ENCODE results near the gene NLGN4X. TPM values are rescaled to one million over a fixed set of nuclear protein-coding genes. Genes with fewer than 3 reads are reported as not detected.

Gene NLGN4X
- 43.4 and 45.0 TPM in 2 replicates for total RNA-seq
- long read RNA-seq, full-length matches to known transcripts: 12 of 67 reads
- long read RNA-seq, partial matches to known transcripts: 27 of 67 reads
- long read RNA-seq, other reads (novel, unspliced or antisense): 28 of 67 reads

GRCh38 chrX:6228720-6229119, at the start of gene NLGN4X:
NLGN4X (minus strand) TSS chrX:6228867; CDS start chrX:6151466, 77,401 bp downstream.
- no peak for DNase-seq (ENCODE audit: low spot score, unreplicated experiment)
- peaks cover 35% of the 10 kb centered on the region for H3K27me3 Mint-ChIP-seq
- H3K27ac Mint-ChIP-seq: no peak within 1 kb of the TSS
- H3K9me3 Mint-ChIP-seq (ENCODE audit: low read depth): no peaks in the 10 kb centered on the region
- TF ChIP-seq CTCF (IDR thresholded peaks at IDR 0.05; ENCODE audit: unreplicated experiment): no peak
- H3K36me3 Mint-ChIP-seq (ENCODE audit: insufficient read depth): no peaks in the 10 kb centered on the region
- peak within 1 kb of the TSS; percentile 82 for H3K4me3 Mint-ChIP-seq (ENCODE audit: low read depth)
- peaks cover 20% of the 10 kb centered on the region for H3K4me1 Mint-ChIP-seq (ENCODE audit: low read depth)

- no peak for DNase-seq (ENCODE audit: low spot score, unreplicated experiment)
- Mint-ChIP-seq H3K4me3 (ENCODE audit: low read depth) (no peak overlapping the region), H3K27ac (no peak overlapping the region), H3K9me3 (ENCODE audit: low read depth) (no peaks in the 10 kb centered on the region), H3K4me1 (ENCODE audit: low read depth) (peaks cover 6% of the 10 kb centered on the region), H3K36me3 (ENCODE audit: insufficient read depth) (no peaks in the 10 kb centered on the region), H3K27me3 (peaks cover 3% of the 10 kb centered on the region)
- no peak for TF ChIP-seq CTCF (IDR thresholded peaks at IDR 0.05; ENCODE audit: unreplicated experiment)
Measured at GRCh38 chrX:6266041-6266440, 37.4 kb upstream of the NLGN4X start.

- TF ChIP-seq CTCF (IDR thresholded peaks at IDR 0.05; ENCODE audit: unreplicated experiment): no peak
- Mint-ChIP-seq H3K27me3 (peaks cover 3% of the 10 kb centered on the region), H3K36me3 (ENCODE audit: insufficient read depth) (no peaks in the 10 kb centered on the region), H3K27ac (no peak overlapping the region), H3K9me3 (ENCODE audit: low read depth) (peaks cover 4% of the 10 kb centered on the region), H3K4me1 (ENCODE audit: low read depth) (peaks cover 6% of the 10 kb centered on the region), H3K4me3 (ENCODE audit: low read depth) (no peak overlapping the region)
- no peak for DNase-seq (ENCODE audit: low spot score, unreplicated experiment)
Measured at GRCh38 chrX:6262959-6263358, 34.3 kb upstream of the NLGN4X start.

- no peak for DNase-seq (ENCODE audit: low spot score, unreplicated experiment)
- TF ChIP-seq CTCF (IDR thresholded peaks at IDR 0.05; ENCODE audit: unreplicated experiment): no peak
- H3K4me3 Mint-ChIP-seq (ENCODE audit: low read depth): no peak overlapping the region
- H3K4me1 Mint-ChIP-seq (ENCODE audit: low read depth): peaks cover 2% of the 10 kb centered on the region
- no peak overlapping the region for H3K27ac Mint-ChIP-seq
- peaks cover 4% of the 10 kb centered on the region for H3K9me3 Mint-ChIP-seq (ENCODE audit: low read depth)
- H3K36me3 Mint-ChIP-seq (ENCODE audit: insufficient read depth): no peaks in the 10 kb centered on the region
- no peaks in the 10 kb centered on the region for H3K27me3 Mint-ChIP-seq
Measured at GRCh38 chrX:6257025-6257424, 28.4 kb upstream of the NLGN4X start.

- Mint-ChIP-seq H3K36me3 (ENCODE audit: insufficient read depth) (no peaks in the 10 kb centered on the region), H3K9me3 (ENCODE audit: low read depth) (no peaks in the 10 kb centered on the region), H3K4me3 (ENCODE audit: low read depth) (no peak overlapping the region), H3K27me3 (no peaks in the 10 kb centered on the region), H3K4me1 (ENCODE audit: low read depth) (no peaks in the 10 kb centered on the region), H3K27ac (no peak overlapping the region)
- no peak for DNase-seq (ENCODE audit: low spot score, unreplicated experiment)
- no peak for TF ChIP-seq CTCF (IDR thresholded peaks at IDR 0.05; ENCODE audit: unreplicated experiment)
Measured at GRCh38 chrX:6244666-6245065, 16.0 kb upstream of the NLGN4X start.

Measured in progenitor cell of endocrine pancreas (in vitro differentiated cells).